GM04503 (cell line): Measurements from ENCODE around the gene FANCC.

Experiments
- DNase-seq: peaks from one replicate; pipeline ENCODE4 v3.0.0-alpha.2; 2012; ENCODE audit warnings: low read depth

The FANCC gene

DNA sequence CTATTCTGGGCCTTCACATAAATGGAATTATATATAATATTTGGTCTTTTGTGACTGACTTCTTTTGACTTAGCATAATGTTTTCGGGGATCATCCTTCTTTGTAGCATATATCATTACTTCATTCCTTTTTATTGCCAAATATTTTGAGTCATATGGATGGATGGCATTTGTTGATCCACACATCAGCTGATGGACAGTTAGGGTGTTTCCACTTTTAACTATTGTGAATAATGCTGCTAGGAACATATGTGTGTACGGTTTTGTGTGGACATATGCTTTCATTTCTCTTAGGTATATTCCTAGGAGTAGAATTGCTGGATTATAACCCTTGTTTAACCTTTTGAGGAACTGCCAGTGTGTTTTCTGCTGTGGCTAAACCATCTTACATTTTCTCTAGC is 249.6 kb downstream of the FANCC start:
- no peak for DNase-seq

GRCh38 chr9:95067057-95067456 is 250.5 kb downstream of the FANCC start:
- no peak for DNase-seq

DNA sequence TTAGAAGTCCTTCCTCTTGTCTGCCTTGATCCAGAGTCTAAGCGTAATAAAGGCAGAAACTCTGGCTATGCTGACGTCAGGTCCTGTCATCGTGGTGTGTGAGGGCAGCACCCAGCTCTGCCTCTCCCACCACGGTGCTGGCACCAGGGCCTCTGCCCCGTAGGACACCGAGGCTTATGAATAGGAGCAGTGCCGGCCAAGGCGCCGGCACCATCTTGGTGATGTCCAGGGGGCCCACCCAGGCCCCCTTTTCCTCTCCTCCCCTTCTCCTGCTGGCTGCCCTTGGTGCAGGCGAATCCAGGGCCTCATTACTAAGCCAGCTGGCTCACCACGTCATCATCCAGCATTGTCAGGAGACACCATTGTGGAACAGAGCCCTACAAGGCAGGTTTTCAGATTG is 252.3 kb downstream of the FANCC start:
- no peak for DNase-seq

- DNase-seq: no peak
Observed at GRCh38 chr9:95063300-95063699, 254.2 kb downstream of the FANCC start.

GRCh38 chr9:95062596-95063065 is 254.9 kb downstream of the FANCC start:
- no peak for DNase-seq

GRCh38 chr9:95061916-95062595 is 255.5 kb downstream of the FANCC start:
- DNase-seq: no peak

DNA sequence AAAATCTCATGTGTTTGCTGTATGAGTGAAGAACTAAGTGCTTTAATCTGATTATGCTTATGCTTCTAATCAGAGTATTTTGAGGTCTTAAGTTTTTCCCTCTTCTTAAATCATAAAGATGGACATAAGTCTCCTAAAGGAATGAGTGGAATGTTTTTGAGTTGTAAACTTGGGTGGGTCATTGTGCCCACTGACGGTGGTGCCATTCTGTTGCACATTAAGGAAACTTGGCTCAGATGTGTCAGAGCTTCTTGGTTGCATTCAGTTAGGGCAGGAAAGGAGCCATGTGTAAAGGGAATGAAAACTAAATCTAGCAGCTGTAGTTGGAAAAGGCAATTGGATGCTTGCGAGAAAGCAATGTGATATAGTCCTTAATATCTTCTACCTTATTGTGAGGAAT is 256.6 kb downstream of the FANCC start:
- DNase-seq: no peak

DNA sequence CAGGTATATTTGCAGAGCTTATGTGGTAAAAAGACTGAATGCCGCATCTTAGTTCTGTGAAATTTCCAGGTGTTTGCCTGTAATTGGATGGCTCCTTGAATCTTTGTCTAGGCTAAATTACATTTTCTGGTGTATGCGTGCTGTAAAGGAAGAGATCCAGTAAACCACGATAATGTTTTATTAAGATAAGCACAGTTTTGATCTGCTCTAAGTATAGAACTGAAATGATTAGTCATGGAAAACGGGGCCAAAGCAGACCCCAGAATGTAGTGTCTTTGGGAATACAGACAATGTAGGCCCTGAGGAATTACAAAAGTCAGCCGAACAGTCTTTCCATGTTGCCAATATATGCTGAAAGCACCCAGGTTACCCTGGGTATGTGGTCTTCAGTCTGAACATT is 257.3 kb downstream of the FANCC start:
- no peak for DNase-seq

DNA sequence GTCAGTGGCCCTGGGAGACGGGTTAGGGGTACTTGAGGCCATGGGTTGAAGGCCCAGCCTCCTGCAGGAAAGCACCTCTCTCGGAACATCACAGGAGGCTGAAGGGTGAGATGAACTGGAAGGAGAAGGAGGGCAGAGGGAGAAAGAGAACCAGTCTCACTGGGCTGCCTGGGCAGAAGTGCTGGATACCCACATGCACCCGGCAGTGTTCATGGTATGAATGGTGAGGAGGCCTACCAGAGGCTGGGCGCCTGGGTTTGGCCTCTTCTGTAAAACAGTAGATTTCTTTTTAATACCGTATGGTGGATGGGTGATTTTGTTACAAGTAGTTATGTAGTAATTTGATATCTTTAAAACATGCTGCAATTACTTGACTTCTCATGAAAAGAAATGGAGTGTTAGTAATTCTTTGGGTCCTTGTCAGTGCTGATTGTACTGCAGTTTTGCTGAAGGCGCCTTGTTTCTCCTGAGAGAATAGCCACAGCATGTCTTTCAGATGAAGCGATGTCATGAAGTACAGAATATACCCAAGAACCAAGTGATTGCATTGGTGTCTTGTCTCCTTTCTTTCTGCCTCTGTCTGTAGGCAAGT is 258.6 kb downstream of the FANCC start:
- DNase-seq: no peak

DNA sequence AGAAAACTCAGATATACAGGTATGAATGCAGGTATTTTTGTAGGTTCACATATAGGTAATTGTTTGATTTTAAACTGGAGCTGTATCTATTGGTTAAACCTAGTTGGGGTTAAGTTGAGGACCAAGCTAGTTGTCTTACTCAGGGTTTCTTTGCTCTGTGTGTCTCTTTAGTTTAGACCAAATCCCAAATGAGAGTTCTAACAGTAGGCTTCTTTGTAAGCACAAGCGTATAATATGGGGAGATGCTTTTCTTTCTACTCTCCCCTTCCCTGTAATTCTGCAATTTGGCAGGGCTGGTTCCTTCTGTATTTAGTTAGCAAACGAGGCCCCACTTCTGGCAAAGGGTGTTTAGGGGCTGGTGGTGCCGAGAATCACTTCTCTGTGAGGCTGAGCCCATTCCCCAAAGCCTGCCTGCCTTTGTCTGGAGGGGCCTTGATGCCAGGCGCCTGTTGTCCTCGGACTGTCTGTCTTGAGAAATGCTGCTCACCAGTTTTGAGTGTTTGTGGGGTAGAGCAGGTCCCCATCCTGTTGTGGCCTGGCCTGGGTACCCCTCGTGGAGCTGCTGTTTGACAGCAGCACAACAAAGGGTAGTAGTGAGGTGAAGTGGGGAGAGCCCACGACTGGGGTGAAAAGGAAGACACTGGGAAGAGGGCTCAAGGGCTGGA is 259.3 kb downstream of the FANCC start:
- no peak for DNase-seq

DNA sequence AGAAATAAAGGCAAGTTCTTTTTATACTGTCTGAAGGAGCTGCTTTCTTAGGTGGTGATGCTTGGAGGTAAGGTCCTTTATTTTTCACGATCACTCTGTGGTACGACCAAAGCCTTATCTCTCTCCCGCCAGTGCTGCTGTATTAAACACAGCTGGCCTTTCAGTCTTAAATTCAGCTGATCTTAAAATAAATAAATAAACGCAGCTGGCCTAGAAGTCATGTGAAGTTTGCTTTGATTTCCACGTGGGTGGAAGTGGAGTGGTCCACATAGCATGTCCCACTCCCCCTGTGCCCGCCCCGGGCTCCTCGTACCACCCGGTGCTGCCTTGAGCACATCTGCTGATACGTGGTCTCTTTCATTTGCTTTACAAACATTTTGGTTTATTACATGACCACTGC is 260.4 kb downstream of the FANCC start:
- DNase-seq: no peak

- peak; percentile 45 for DNase-seq
Observed at GRCh38 chr9:95055851-95056551, 261.5 kb downstream of the FANCC start.

GRCh38 chr9:95055334-95055850 is 262.1 kb downstream of the FANCC start:
- DNase-seq: no peak

DNA sequence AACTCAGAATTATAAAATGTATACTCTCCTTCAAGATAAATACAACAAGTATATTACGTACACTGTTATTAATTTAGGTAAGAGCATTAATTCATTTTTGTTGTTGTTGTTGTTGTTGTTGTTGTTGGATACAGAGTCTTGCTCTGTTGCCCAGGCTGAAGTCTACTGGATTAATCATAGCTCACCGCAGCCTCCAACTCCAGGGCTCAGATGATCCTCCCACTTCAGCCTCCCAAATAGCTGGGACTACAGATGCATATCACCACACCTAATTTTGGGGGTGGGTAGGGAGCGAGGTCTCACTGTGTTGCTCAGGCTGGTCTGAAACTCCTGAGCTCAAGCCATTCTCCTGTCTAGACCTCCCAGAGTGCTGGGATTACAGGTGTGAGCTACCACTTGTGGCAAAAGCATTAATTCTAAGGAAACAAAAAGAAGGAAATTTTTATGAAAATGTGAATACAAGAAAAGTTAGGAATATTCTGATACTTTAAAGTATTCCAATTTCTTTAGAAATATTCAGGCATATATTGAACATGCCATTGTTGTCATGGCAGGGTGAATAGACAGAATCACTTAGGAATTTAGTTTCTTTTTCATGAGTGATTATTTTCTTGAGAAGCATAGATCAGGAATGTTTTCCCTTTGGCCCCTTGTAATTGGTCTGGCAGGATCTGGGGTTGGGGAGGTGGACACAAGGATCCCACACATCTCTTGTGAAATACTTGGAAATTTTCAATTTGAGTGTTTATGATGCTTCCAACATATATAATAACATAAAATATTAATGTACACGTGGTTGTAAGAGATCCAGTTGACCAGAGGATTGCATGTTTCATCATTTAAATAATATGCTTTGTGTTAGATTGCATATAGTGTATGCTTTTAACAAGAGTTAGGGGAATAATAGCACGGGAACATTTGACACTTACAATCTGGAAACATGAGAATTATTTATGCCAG is 263.6 kb downstream of the FANCC start:
- no peak for DNase-seq

- DNase-seq: no peak
Observed at GRCh38 chr9:95049761-95050160, 267.7 kb downstream of the FANCC start.
